Measurements from ENCODE around the gene ZXDA. TPM values are rescaled to one million over a fixed set of nuclear protein-coding genes. Genes with fewer than 3 reads are reported as not detected.
A peak's percentile ranks its signal among the peaks of the same experiment; 100 is the strongest.
"Not testable (repeated sequence)": the region's sequence is repeated elsewhere in the genome, so short reads cannot be mapped to it uniquely, and the experiment has no call there.

Gene ZXDA
- total RNA-seq, 2 experiments from 2014 or later: 17.5 to 17.7 TPM

GRCh38 chrX:57915680-57916079 lies 5.4 kb upstream of the ZXDA start:
- H3K4me1 ChIP-seq (ENCODE audit: insufficient read depth, low read length): peaks cover 11% of the 10 kb centered on the region
- Mint-ChIP-seq H3K27ac (no peak overlapping the region), H3K36me3 (ENCODE audit: low read depth) (peaks cover 6% of the 10 kb centered on the region), H3K4me3 (no peak overlapping the region), H3K9me3 (no peaks in the 10 kb centered on the region), H3K4me1 (ENCODE audit: low read depth) (peaks cover 15% of the 10 kb centered on the region), H3K27me3 (no peaks in the 10 kb centered on the region)
- no peak overlapping the region for H3K4me3 ChIP-seq (ENCODE audit: low read length)
- intact Hi-C loops (cut with DNase I, micrococcal nuclease): loop anchor here (5.0 to 10.0 kb wide), 4 partner anchors 328 to 921 kb away; partner anchors contain the start of genes FAAH2 (in 1 of the 2) and SPIN3 (in 1 of the 2)
- no peak overlapping the region for H3K27ac ChIP-seq (ENCODE audit: low read depth in 1 of 2, low read length in 2 of 2)
- no peaks in the 10 kb centered on the region for H3K27me3 ChIP-seq (ENCODE audit: control insufficient read depth in 1 of 2, insufficient read depth in 2 of 2, low read length in 2 of 2)
- no peaks in the 10 kb centered on the region for H3K36me3 ChIP-seq (ENCODE audit: insufficient read depth, low read length)
- POLR2A ChIA-PET: no interaction called here
- ATAC-seq (ENCODE audit: poor library complexity): no peak
- DNase-seq: no peak
- CTCF ChIA-PET: no interaction called here
- no peaks in the 10 kb centered on the region for H3K9me3 ChIP-seq (ENCODE audit: control insufficient read depth in 1 of 2, insufficient read depth in 1 of 2, low read length in 2 of 2)
- TF ChIP-seq CTCF (IDR thresholded peaks at IDR 0.05): no peak

GRCh38 chrX:57909595-57910286 lies 517 bp downstream of the ZXDA start:
- peak; percentile 64 for ATAC-seq (ENCODE audit: poor library complexity)
- peak in 10 of 14 experiments; percentile 5 to 55 (median 23) for DNase-seq
- H3K9me3 Mint-ChIP-seq; CTCF ChIA-PET; H3K36me3 ChIP-seq (ENCODE audit: insufficient read depth, low read length); H3K27me3 ChIP-seq (ENCODE audit: control insufficient read depth in 1 of 2, insufficient read depth in 2 of 2, low read length in 2 of 2); POLR2A ChIA-PET; H3K27me3 Mint-ChIP-seq; H3K9me3 ChIP-seq (ENCODE audit: control insufficient read depth in 1 of 2, insufficient read depth in 1 of 2, low read length in 2 of 2): not testable (repeated sequence)
- Histone ChIP-seq H3K4me1 (ENCODE audit: insufficient read depth, low read length) (peaks cover 19% of the 10 kb centered on the region), H3K27ac (ENCODE audit: low read depth in 1 of 2, low read length in 2 of 2) (peak overlapping the region in 1 of 2 donors; percentile 50), H3K4me3 (ENCODE audit: low read length) (peak overlapping the region; percentile 41)
- Mint-ChIP-seq H3K36me3 (ENCODE audit: low read depth) (peaks cover 38% of the 10 kb centered on the region), H3K27ac (peak overlapping the region; percentile 99), H3K4me1 (ENCODE audit: low read depth) (peaks cover 44% of the 10 kb centered on the region), H3K4me3 (peak overlapping the region; percentile 7)
- intact Hi-C loops (cut with DNase I, micrococcal nuclease): loop anchor here (2.0 to 10.0 kb wide), 4 partner anchors 317 to 915 kb away; partner anchors contain the start of genes FAAH2 (in 1 of the 2), SPIN3 (in 1 of the 2) and ZXDB (in 1 of the 2)

- peak overlapping the region; percentile 7 for H3K27ac Mint-ChIP-seq
- CTCF ChIA-PET; DNase-seq; H3K27me3 Mint-ChIP-seq; H3K27me3 ChIP-seq (ENCODE audit: control insufficient read depth in 1 of 2, insufficient read depth in 2 of 2, low read length in 2 of 2); H3K36me3 ChIP-seq (ENCODE audit: insufficient read depth, low read length); H3K9me3 Mint-ChIP-seq; intact Hi-C loops (cut with DNase I, micrococcal nuclease); POLR2A ChIA-PET; H3K9me3 ChIP-seq (ENCODE audit: control insufficient read depth in 1 of 2, insufficient read depth in 1 of 2, low read length in 2 of 2); ATAC-seq (ENCODE audit: poor library complexity): not testable (repeated sequence)
- peak overlapping the region; percentile 60 for H3K4me3 Mint-ChIP-seq
- H3K4me1 Mint-ChIP-seq (ENCODE audit: low read depth): peaks cover 45% of the 10 kb centered on the region
- peak overlapping the region; percentile 41 for H3K4me3 ChIP-seq (ENCODE audit: low read length)
- peaks cover 23% of the 10 kb centered on the region for H3K4me1 ChIP-seq (ENCODE audit: insufficient read depth, low read length)
- H3K36me3 Mint-ChIP-seq (ENCODE audit: low read depth): peaks cover 38% of the 10 kb centered on the region
- H3K27ac ChIP-seq (ENCODE audit: low read depth in 1 of 2, low read length in 2 of 2): peak overlapping the region in 1 of 2 donors; percentile 50
Measured at GRCh38 chrX:57908972-57909594, 1.2 kb downstream of the ZXDA start.

GRCh38 chrX:57906790-57907189 lies 3.5 kb downstream of the ZXDA start:
- Histone ChIP-seq H3K36me3 (ENCODE audit: insufficient read depth, low read length) (no peaks in the 10 kb centered on the region), H3K4me1 (ENCODE audit: insufficient read depth, low read length) (peaks cover 23% of the 10 kb centered on the region), H3K4me3 (ENCODE audit: low read length) (no peak overlapping the region), H3K27me3 (ENCODE audit: control insufficient read depth in 1 of 2, insufficient read depth in 2 of 2, low read length in 2 of 2) (no peaks in the 10 kb centered on the region), H3K9me3 (ENCODE audit: control insufficient read depth in 1 of 2, insufficient read depth in 1 of 2, low read length in 2 of 2) (no peaks in the 10 kb centered on the region), H3K27ac (ENCODE audit: low read depth in 1 of 2, low read length in 2 of 2) (no peak overlapping the region)
- no peak for TF ChIP-seq CTCF (IDR thresholded peaks at IDR 0.05)
- ChIA-PET POLR2A (no interaction called here), CTCF (no interaction called here)
- DNase-seq: no peak
- Mint-ChIP-seq H3K4me3 (peak overlapping the region; percentile 83), H3K27me3 (no peaks in the 10 kb centered on the region), H3K9me3 (no peaks in the 10 kb centered on the region), H3K36me3 (ENCODE audit: low read depth) (peaks cover 44% of the 10 kb centered on the region), H3K27ac (peak overlapping the region; percentile 16), H3K4me1 (ENCODE audit: low read depth) (peaks cover 55% of the 10 kb centered on the region)
- no peak for ATAC-seq (ENCODE audit: poor library complexity)
- intact Hi-C loops (cut with DNase I, micrococcal nuclease): no loop called here
